KMS-11 (cell line): ENCODE results near the gene CCNE1.

Experiments
- H2AFZ ChIP-seq: fragments of 200-600 bp; sonication (generic); 2 replicates; pipeline ENCODE4 v1.6.1; 2016; ENCODE audit warnings: antibody characterized with exemption, mixed run types, low read depth
- H3K27ac ChIP-seq: fragments of 200-600 bp; sonication (generic); 2 replicates; pipeline ENCODE4 v1.6.1; 2016; ENCODE audit warnings: mild to moderate bottlenecking, mixed run types
- H3K27me3 ChIP-seq: fragments of 200-600 bp; sonication (generic); 2 replicates; pipeline ENCODE4 v1.6.1; 2017; ENCODE audit warnings: mild to moderate bottlenecking, low read depth, mixed run types, moderate library complexity; ENCODE audit not compliant: insufficient read depth
- H3K36me3 ChIP-seq: fragments of 200-600 bp; sonication (generic); 2 replicates; pipeline ENCODE4 v1.6.1; 2017; ENCODE audit warnings: mild to moderate bottlenecking, mixed run types; ENCODE audit not compliant: insufficient read depth
- H3K4me1 ChIP-seq: fragments of 200-600 bp; sonication (generic); 2 replicates; pipeline ENCODE4 v1.6.1; 2016; ENCODE audit warnings: mild to moderate bottlenecking, low read depth, mixed run types; ENCODE audit not compliant: poor library complexity, severe bottlenecking
- H3K4me2 ChIP-seq: fragments of 200-600 bp; sonication (generic); 2 replicates; pipeline ENCODE4 v1.7.0; 2016; ENCODE audit warnings: mild to moderate bottlenecking, mixed run types
- H3K4me3 ChIP-seq: fragments of 200-600 bp; sonication (generic); IDR thresholded peaks from 2 replicates; pipeline ENCODE4 v1.6.1; 2017; ENCODE audit warnings: low read depth, low read length, mixed read lengths; ENCODE audit not compliant: insufficient read depth
- H3K79me2 ChIP-seq: fragments of 200-600 bp; sonication (generic); 2 replicates; pipeline ENCODE4 v1.6.1; 2016; ENCODE audit warnings: low read depth, mixed run types; ENCODE audit not compliant: insufficient read depth
- H3K9ac ChIP-seq: fragments of 200-600 bp; sonication (generic); 2 replicates; pipeline ENCODE4 v1.6.1; 2016; ENCODE audit warnings: mild to moderate bottlenecking, mixed run types
- H4K20me1 ChIP-seq: fragments of 200-600 bp; sonication (generic); 2 replicates; pipeline ENCODE4 v1.6.1; 2016; ENCODE audit warnings: mild to moderate bottlenecking, mixed run types; ENCODE audit not compliant: insufficient read depth
- TF ChIP-seq, protein P1 (sequence below): fragments of 200-600 bp; sonication (generic); conservative IDR thresholded peaks from 2 replicates; pipeline ENCODE4 v1.6.1; 2017; ENCODE audit warnings: low read depth, mild to moderate bottlenecking, antibody characterized with exemption, low read length, moderate library complexity, mixed read lengths

Gene CCNE1

DNA sequence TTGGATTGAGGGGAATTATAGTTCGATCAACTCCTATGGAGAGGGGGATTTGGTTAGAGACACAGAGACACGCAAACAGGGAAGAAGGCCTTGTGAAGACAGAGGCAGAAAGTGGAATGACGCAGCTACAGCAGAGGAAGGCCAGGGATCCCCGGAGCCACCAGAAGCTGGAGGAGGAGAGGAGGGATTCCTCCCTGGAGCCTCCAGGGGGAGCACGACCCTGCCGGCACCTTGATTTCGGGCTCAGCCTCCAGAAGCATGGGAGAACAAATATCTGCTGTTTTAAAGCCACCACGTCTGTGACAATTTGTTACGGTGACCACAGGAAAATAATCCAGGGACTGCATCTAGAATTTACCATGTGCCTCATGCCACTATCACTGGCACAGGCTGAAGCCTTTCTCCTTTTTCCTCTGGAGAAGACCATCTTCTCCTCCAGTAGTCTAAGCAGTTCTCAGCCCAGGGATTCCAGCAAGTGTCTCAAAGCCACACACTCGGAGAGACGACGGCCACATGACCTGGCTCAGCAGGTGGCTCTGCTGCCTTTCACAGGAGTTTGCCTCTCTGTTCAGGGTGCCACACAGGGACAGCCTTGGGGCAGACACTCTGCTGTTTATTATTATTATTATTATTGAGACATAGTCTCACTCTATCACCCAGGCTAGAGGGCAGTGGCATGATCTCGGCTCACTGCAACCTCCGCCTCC, 39.9 kb upstream of the CCNE1 start:
- no peaks in the 10 kb centered on the region; the same call in 1 of the 2 replicates for H3K27me3 ChIP-seq
- H3K27ac ChIP-seq, result no peak overlapping the region
- H3K4me1 ChIP-seq, result no peaks in the 10 kb centered on the region
- no peak overlapping the region for H3K4me2 ChIP-seq
- no peaks in the 10 kb centered on the region for H3K36me3 ChIP-seq
- no peak overlapping the region for H3K4me3 ChIP-seq
- no peak overlapping the region for H2AFZ ChIP-seq
- no peaks in the 10 kb centered on the region for H4K20me1 ChIP-seq
- no peak overlapping the region for H3K9ac ChIP-seq
- no peaks in the 10 kb centered on the region for H3K79me2 ChIP-seq
- TF ChIP-seq, protein P1, sequence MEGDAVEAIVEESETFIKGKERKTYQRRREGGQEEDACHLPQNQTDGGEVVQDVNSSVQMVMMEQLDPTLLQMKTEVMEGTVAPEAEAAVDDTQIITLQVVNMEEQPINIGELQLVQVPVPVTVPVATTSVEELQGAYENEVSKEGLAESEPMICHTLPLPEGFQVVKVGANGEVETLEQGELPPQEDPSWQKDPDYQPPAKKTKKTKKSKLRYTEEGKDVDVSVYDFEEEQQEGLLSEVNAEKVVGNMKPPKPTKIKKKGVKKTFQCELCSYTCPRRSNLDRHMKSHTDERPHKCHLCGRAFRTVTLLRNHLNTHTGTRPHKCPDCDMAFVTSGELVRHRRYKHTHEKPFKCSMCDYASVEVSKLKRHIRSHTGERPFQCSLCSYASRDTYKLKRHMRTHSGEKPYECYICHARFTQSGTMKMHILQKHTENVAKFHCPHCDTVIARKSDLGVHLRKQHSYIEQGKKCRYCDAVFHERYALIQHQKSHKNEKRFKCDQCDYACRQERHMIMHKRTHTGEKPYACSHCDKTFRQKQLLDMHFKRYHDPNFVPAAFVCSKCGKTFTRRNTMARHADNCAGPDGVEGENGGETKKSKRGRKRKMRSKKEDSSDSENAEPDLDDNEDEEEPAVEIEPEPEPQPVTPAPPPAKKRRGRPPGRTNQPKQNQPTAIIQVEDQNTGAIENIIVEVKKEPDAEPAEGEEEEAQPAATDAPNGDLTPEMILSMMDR, result 0 out of 2 replicates have a peak, but pooled peaks have one; percentile 22

DNA sequence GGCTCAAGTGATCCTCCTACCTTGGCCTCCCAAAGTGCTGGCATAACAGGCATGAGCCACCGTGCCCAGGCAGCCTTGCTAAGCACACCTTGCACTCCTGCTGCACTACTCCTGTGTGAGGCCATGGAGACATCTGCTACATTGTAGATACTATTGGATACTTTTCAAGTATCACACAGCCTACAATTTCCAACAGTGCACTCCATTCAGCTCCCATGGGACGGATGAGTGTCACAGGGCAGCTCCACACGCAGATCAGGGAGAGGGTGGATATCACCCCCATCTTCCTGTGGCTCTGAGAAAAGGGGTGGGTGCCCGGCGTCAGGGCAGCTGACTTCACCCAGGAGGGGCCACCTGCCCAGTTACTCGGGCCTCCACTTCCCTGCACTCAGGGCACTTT, 39.1 kb upstream of the CCNE1 start:
- TF ChIP-seq, protein P1, result no peak
- no peaks in the 10 kb centered on the region for H3K36me3 ChIP-seq
- H2AFZ ChIP-seq, result no peak overlapping the region
- no peak overlapping the region for H3K4me2 ChIP-seq
- H4K20me1 ChIP-seq, result no peaks in the 10 kb centered on the region
- no peaks in the 10 kb centered on the region for H3K4me1 ChIP-seq
- no peak overlapping the region for H3K9ac ChIP-seq
- H3K4me3 ChIP-seq, result no peak overlapping the region
- no peaks in the 10 kb centered on the region; the same call in 1 of the 2 replicates for H3K27me3 ChIP-seq
- H3K27ac ChIP-seq, result no peak overlapping the region
- no peaks in the 10 kb centered on the region for H3K79me2 ChIP-seq

DNA sequence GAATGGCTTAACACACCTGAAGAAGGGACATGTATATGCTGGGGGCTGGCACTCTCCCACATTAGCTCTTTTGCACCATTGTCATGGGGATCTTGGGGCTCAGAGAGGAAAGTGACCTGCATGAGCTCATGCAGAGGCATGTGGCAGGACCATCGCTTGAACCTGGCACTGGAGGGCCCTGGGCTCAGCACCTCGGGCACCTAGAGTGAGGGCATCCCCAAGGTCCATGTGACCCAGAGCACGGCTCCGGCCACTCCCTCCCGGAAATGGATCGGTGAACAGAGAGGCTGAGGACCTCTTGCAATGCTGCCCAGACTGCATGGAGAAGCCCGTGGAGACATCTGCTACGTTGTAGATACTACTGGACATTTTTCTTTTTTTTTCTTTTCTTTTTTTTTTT, 38.6 kb upstream of the CCNE1 start:
- Histone ChIP-seq H3K4me1 (no peaks in the 10 kb centered on the region), H3K9ac (no peak overlapping the region), H4K20me1 (no peaks in the 10 kb centered on the region), H3K79me2 (no peaks in the 10 kb centered on the region), H3K27me3 (no peaks in the 10 kb centered on the region; the same call in 1 of the 2 replicates), H3K27ac (no peak overlapping the region), H2AFZ (no peak overlapping the region), H3K4me3 (no peak overlapping the region), H3K36me3 (no peaks in the 10 kb centered on the region), H3K4me2 (no peak overlapping the region)
- TF ChIP-seq, protein P1, result no peak

DNA sequence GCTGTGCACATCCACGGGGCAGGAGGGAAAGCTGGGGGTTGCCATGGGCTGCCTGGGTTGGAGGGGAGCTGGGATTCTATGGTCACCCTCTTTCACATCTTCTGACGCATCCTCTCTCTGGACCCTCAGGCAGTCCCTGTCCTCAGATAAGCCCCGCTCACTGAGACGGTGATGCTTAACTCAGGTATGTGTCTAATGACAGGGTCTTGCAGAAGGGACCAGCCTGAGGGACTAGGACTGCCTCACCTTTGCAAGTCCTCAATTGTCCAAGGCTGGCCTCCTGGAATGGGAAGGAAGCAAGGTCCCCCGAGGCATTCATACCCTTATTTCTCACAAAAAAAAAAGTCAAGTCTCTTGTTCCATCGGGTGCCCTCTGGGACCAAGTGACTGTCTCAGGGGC, 37.7 kb upstream of the CCNE1 start:
- Histone ChIP-seq H3K9ac (no peak overlapping the region), H3K4me2 (no peak overlapping the region), H4K20me1 (no peaks in the 10 kb centered on the region), H3K27me3 (no peaks in the 10 kb centered on the region; the same call in 1 of the 2 replicates), H3K79me2 (no peaks in the 10 kb centered on the region), H3K27ac (no peak overlapping the region), H3K4me1 (no peaks in the 10 kb centered on the region), H2AFZ (no peak overlapping the region), H3K4me3 (no peak overlapping the region), H3K36me3 (no peaks in the 10 kb centered on the region)
- TF ChIP-seq, protein P1, result no peak
